Neuron (in vitro differentiated cells): ENCODE results near the gene BMP4.

Experiments
- H2AFZ ChIP-seq: one replicate; pipeline ENCODE4 v1.6.1; 2013; ENCODE audit warnings: low read depth, mild to moderate bottlenecking, inconsistent platforms, low read length, moderate library complexity
- H3K27me3 ChIP-seq: one replicate; pipeline ENCODE4 v1.6.1; 2013; ENCODE audit warnings: low read length; ENCODE audit not compliant: insufficient read depth
- H3K36me3 ChIP-seq: one replicate; pipeline ENCODE4 v1.6.1; 2013; ENCODE audit warnings: low read length; ENCODE audit not compliant: insufficient read depth
- H3K4me1 ChIP-seq: one replicate; pipeline ENCODE4 v1.6.1; 2013; ENCODE audit warnings: low read length; ENCODE audit not compliant: insufficient read depth
- H3K4me3 ChIP-seq: 2 replicates; pipeline ENCODE4 v1.5.1; 2013; ENCODE audit warnings: mild to moderate bottlenecking, low read length, moderate library complexity
- H3K9me3 ChIP-seq: one replicate; pipeline ENCODE4 v1.6.1; 2013; ENCODE audit warnings: low read length

BMP4 gene

GRCh38 chr14:53947452-53948204, 9.0 kb downstream of the BMP4 start:
- H3K9me3 ChIP-seq, result no peaks in the 10 kb centered on the region
- H3K4me3 ChIP-seq, result no peak overlapping the region
- H2AFZ ChIP-seq, result no peak overlapping the region
- no peaks in the 10 kb centered on the region for H3K36me3 ChIP-seq
- peaks cover 22% of the 10 kb centered on the region for H3K4me1 ChIP-seq
- H3K27me3 ChIP-seq, result peaks cover 75% of the 10 kb centered on the region

- Histone ChIP-seq H3K4me1 (peaks cover 17% of the 10 kb centered on the region), H2AFZ (no peak overlapping the region), H3K27me3 (peaks cover 70% of the 10 kb centered on the region), H3K9me3 (no peaks in the 10 kb centered on the region), H3K4me3 (no peak overlapping the region), H3K36me3 (no peaks in the 10 kb centered on the region)
These were observed 9.6 kb downstream of the BMP4 start for GRCh38 chr14:53947094-53947445.

- no peak overlapping the region for H3K4me3 ChIP-seq
- H2AFZ ChIP-seq, result no peak overlapping the region
- H3K4me1 ChIP-seq, result peaks cover 13% of the 10 kb centered on the region
- no peaks in the 10 kb centered on the region for H3K9me3 ChIP-seq
- H3K27me3 ChIP-seq, result peaks cover 65% of the 10 kb centered on the region
- no peaks in the 10 kb centered on the region for H3K36me3 ChIP-seq
These were observed 10.1 kb downstream of the BMP4 start for GRCh38 chr14:53946404-53947093.

GRCh38 chr14:53946071-53946403, 10.6 kb downstream of the BMP4 start:
- H2AFZ ChIP-seq, result no peak overlapping the region
- peaks cover 13% of the 10 kb centered on the region for H3K4me1 ChIP-seq
- H3K9me3 ChIP-seq, result no peaks in the 10 kb centered on the region
- peaks cover 60% of the 10 kb centered on the region for H3K27me3 ChIP-seq
- H3K4me3 ChIP-seq, result no peak overlapping the region
- H3K36me3 ChIP-seq, result no peaks in the 10 kb centered on the region

GRCh38 chr14:53943751-53944083, 12.9 kb downstream of the BMP4 start:
- H3K36me3 ChIP-seq, result no peaks in the 10 kb centered on the region
- peaks cover 40% of the 10 kb centered on the region for H3K27me3 ChIP-seq
- no peak overlapping the region for H3K4me3 ChIP-seq
- H3K9me3 ChIP-seq, result no peaks in the 10 kb centered on the region
- H2AFZ ChIP-seq, result no peak overlapping the region
- H3K4me1 ChIP-seq, result peaks cover 13% of the 10 kb centered on the region

- peaks cover 13% of the 10 kb centered on the region for H3K4me1 ChIP-seq
These were observed 13.5 kb downstream of the BMP4 start for GRCh38 chr14:53942970-53943750.

GRCh38 chr14:53938136-53938837, 18.3 kb downstream of the BMP4 start:
- Histone ChIP-seq H2AFZ (no peak overlapping the region), H3K36me3 (no peaks in the 10 kb centered on the region)

More at GRCh38 chr14:53942970-53943750, 13.5 kb downstream of the BMP4 start:
- peaks cover 34% of the 10 kb centered on the region for H3K27me3 ChIP-seq
- H3K9me3 ChIP-seq, result no peaks in the 10 kb centered on the region
- no peaks in the 10 kb centered on the region for H3K36me3 ChIP-seq
- no peak overlapping the region for H3K4me3 ChIP-seq
- no peak overlapping the region for H2AFZ ChIP-seq

GRCh38 chr14:53934778-53935414, 21.7 kb downstream of the BMP4 start:
- no peaks in the 10 kb centered on the region for H3K9me3 ChIP-seq
- H3K4me3 ChIP-seq, result no peak overlapping the region
- H3K4me1 ChIP-seq, result no peaks in the 10 kb centered on the region
- H2AFZ ChIP-seq, result no peak overlapping the region
- no peaks in the 10 kb centered on the region for H3K27me3 ChIP-seq
- no peaks in the 10 kb centered on the region for H3K36me3 ChIP-seq

More at GRCh38 chr14:53938136-53938837, 18.3 kb downstream of the BMP4 start:
- H3K4me1 ChIP-seq, result peaks cover 6% of the 10 kb centered on the region
- no peaks in the 10 kb centered on the region for H3K27me3 ChIP-seq
- no peak overlapping the region for H3K4me3 ChIP-seq
- no peaks in the 10 kb centered on the region for H3K9me3 ChIP-seq

- Histone ChIP-seq H3K27me3 (no peaks in the 10 kb centered on the region), H3K36me3 (no peaks in the 10 kb centered on the region), H3K4me1 (no peaks in the 10 kb centered on the region), H3K9me3 (no peaks in the 10 kb centered on the region), H2AFZ (no peak overlapping the region), H3K4me3 (no peak overlapping the region)
These were observed 23.7 kb downstream of the BMP4 start for GRCh38 chr14:53932966-53933365.

GRCh38 chr14:53929871-53930715, 26.5 kb downstream of the BMP4 start:
- Histone ChIP-seq H3K4me3 (no peak overlapping the region), H2AFZ (no peak overlapping the region), H3K36me3 (no peaks in the 10 kb centered on the region), H3K4me1 (no peaks in the 10 kb centered on the region), H3K27me3 (no peaks in the 10 kb centered on the region), H3K9me3 (no peaks in the 10 kb centered on the region)

GRCh38 chr14:53927171-53927570, 29.5 kb downstream of the BMP4 start:
- Histone ChIP-seq H3K36me3 (no peaks in the 10 kb centered on the region), H2AFZ (no peak overlapping the region), H3K4me1 (no peaks in the 10 kb centered on the region), H3K4me3 (no peak overlapping the region), H3K9me3 (no peaks in the 10 kb centered on the region), H3K27me3 (no peaks in the 10 kb centered on the region)

GRCh38 chr14:53925201-53925766, 31.3 kb downstream of the BMP4 start:
- Histone ChIP-seq H2AFZ (no peak overlapping the region), H3K9me3 (no peaks in the 10 kb centered on the region), H3K27me3 (no peaks in the 10 kb centered on the region), H3K36me3 (no peaks in the 10 kb centered on the region), H3K4me1 (no peaks in the 10 kb centered on the region), H3K4me3 (no peak overlapping the region)
